SU-DHL-6 (cell line): ENCODE data around the gene PHKG1.
"Not testable (repeated sequence)": the region's sequence is repeated elsewhere in the genome, so short reads cannot be mapped to it uniquely, and the experiment has no call there.

Experiments used
- H2AFZ ChIP-seq: fragments of 200-600 bp; sonication (generic); 2 replicates; pipeline ENCODE4 v1.6.1; 2014; ENCODE audit warnings: low read depth, mild to moderate bottlenecking, moderate library complexity, mixed read lengths, antibody characterized with exemption, low read length; ENCODE audit not compliant: severe bottlenecking
- H3F3A ChIP-seq: fragments of 200-600 bp; shearing (Covaris generic); 2 replicates; pipeline ENCODE4 v1.6.0; 2016; ENCODE audit warnings: antibody characterized with exemption, mild to moderate bottlenecking; ENCODE audit not compliant: insufficient read depth
- H3K27ac ChIP-seq: fragments of 200-600 bp; sonication (generic); 2 replicates; pipeline ENCODE4 v1.5.1; 2016; ENCODE audit warnings: low read depth, mild to moderate bottlenecking, low read length, moderate library complexity, mixed read lengths
- H3K27me3 ChIP-seq: fragments of 200-600 bp; sonication (generic), shearing (Covaris generic); 2 replicates; pipeline ENCODE4 v1.6.0; 2014; ENCODE audit warnings: mild to moderate bottlenecking, low read length
- H3K36me3 ChIP-seq: fragments of 200-600 bp; sonication (generic); 2 replicates; pipeline ENCODE4 v1.6.1; 2014; ENCODE audit warnings: mild to moderate bottlenecking, low read length, mixed read lengths
- H3K4me2 ChIP-seq: fragments of 300-600, 200-600 bp; shearing (Covaris generic), sonication (generic); 2 replicates; pipeline ENCODE4 v1.6.0; 2014; ENCODE audit warnings: low read length, low read depth, mild to moderate bottlenecking; ENCODE audit not compliant: poor library complexity, severe bottlenecking
- H3K4me3 ChIP-seq: fragments of 200-600 bp; sonication (generic); 2 replicates; pipeline ENCODE4 v1.5.1; 2014; ENCODE audit warnings: antibody characterized with exemption, low read length, mild to moderate bottlenecking, mixed read lengths; ENCODE audit not compliant: insufficient read depth, poor library complexity, severe bottlenecking
- H3K79me2 ChIP-seq: fragments of 200-600 bp; sonication (generic); 2 replicates; pipeline ENCODE4 v1.6.1; 2014; ENCODE audit warnings: mild to moderate bottlenecking, low read length, moderate library complexity; ENCODE audit not compliant: insufficient read depth
- H3K9ac ChIP-seq: fragments of 200-600 bp; sonication (generic); 2 replicates; pipeline ENCODE4 v1.7.0; 2014; ENCODE audit warnings: mild to moderate bottlenecking, low read length
- H3K9me2 ChIP-seq: fragments of 200-600 bp; sonication (generic); replicated peaks from 2 replicates; pipeline ENCODE4 v1.6.1; 2014; ENCODE audit warnings: low read length; ENCODE audit not compliant: insufficient read depth
- H3K9me3 ChIP-seq: fragments of 200-600 bp; sonication (generic); 2 replicates; pipeline ENCODE4 v1.6.1; 2014; ENCODE audit warnings: low read length, mixed read lengths; ENCODE audit not compliant: insufficient read depth
- H4K20me1 ChIP-seq: fragments of 200-600 bp; sonication (generic); 2 replicates; pipeline ENCODE4 v1.6.1; 2014; ENCODE audit warnings: low read depth, mild to moderate bottlenecking, antibody characterized with exemption, low read length, moderate library complexity, mixed read lengths
- CTCF ChIP-seq: fragments of 200-600 bp; sonication (generic); IDR thresholded peaks from one replicate; pipeline ENCODE4 v1.5.1; 2017; ENCODE audit warnings: antibody characterized with exemption, mild to moderate bottlenecking, low read length, moderate library complexity; ENCODE audit not compliant: insufficient read depth, poor library complexity, severe bottlenecking
- EZH2phosphoT487 ChIP-seq: fragments of 200-600 bp; sonication (generic), shearing (Covaris generic); conservative IDR thresholded peaks from 2 replicates; pipeline ENCODE4 v1.6.1; 2018; ENCODE audit warnings: mild to moderate bottlenecking, antibody characterized with exemption, low read length, moderate library complexity, mixed read lengths

PHKG1 gene

DNA sequence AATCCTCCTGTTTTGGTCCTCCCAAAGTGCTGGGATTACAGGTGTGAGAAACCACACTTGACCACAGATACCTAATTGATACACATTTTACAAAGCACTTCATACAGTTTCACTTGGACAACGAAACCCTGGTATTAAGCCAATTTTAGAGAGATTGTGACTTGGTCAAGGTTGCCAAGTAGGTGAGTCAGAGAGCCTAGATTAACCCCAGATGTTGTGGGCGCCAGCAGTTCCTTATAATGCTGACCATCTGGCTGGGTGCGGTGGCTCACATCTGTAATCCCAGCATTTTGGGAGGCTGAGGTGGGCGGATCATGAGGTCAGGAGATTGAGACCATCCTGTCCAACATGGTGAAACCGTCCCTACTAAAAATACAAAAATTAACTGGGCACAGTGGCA, 4.9 kb upstream of the PHKG1 start:
- H3K27ac ChIP-seq = no peak overlapping the region

GRCh38 chr7:56092388-56092787, 364 bp downstream of the PHKG1 start:
- not testable (repeated sequence) for H3F3A ChIP-seq, H3K4me2 ChIP-seq, H3K27me3 ChIP-seq, H3K27ac ChIP-seq, H3K9me2 ChIP-seq, H4K20me1 ChIP-seq, H3K9me3 ChIP-seq, H3K36me3 ChIP-seq, H3K9ac ChIP-seq, H2AFZ ChIP-seq, H3K4me3 ChIP-seq, H3K79me2 ChIP-seq

More for the DNA sequence above, 4.9 kb upstream of the PHKG1 start:
- Histone ChIP-seq H3K79me2 (no peaks in the 10 kb centered on the region), H3K27me3 (no peaks in the 10 kb centered on the region), H4K20me1 (peaks cover 4% of the 10 kb centered on the region; the same call in 1 of the 2 replicates), H2AFZ (no peak overlapping the region), H3K9me2 (no peaks in the 10 kb centered on the region), H3K36me3 (peaks cover 27% of the 10 kb centered on the region), H3K9me3 (no peaks in the 10 kb centered on the region), H3F3A (peaks cover 40% of the 10 kb centered on the region), H3K4me2 (no peak overlapping the region), H3K9ac (no peak overlapping the region), H3K4me3 (no peak overlapping the region)
- TF ChIP-seq CTCF (no peak), EZH2phosphoT487 (no peak)

GRCh38 chr7:56091591-56091990, 1.2 kb downstream of the PHKG1 start:
- Histone ChIP-seq H3K27ac (no peak overlapping the region), H3K9me3 (no peaks in the 10 kb centered on the region), H3K9me2 (no peaks in the 10 kb centered on the region), H2AFZ (no peak overlapping the region), H3K4me2 (no peak overlapping the region), H3K9ac (no peak overlapping the region), H3K4me3 (no peak overlapping the region), H3K36me3 (no peaks in the 10 kb centered on the region), H3K79me2 (no peaks in the 10 kb centered on the region), H3F3A (no peaks in the 10 kb centered on the region), H3K27me3 (no peaks in the 10 kb centered on the region), H4K20me1 (no peaks in the 10 kb centered on the region)
- no peak for TF ChIP-seq EZH2phosphoT487
- no peak for TF ChIP-seq CTCF

- H3K27ac ChIP-seq = no peak overlapping the region
Measured at GRCh38 chr7:56087445-56087844, 5.3 kb downstream of the PHKG1 start.

More at GRCh38 chr7:56087445-56087844, 5.3 kb downstream of the PHKG1 start:
- Histone ChIP-seq H3K4me3 (no peak overlapping the region), H2AFZ (no peak overlapping the region), H3K9ac (no peak overlapping the region), H3K9me2 (no peaks in the 10 kb centered on the region), H3K9me3 (no peaks in the 10 kb centered on the region), H4K20me1 (no peaks in the 10 kb centered on the region), H3F3A (no peaks in the 10 kb centered on the region), H3K4me2 (no peak overlapping the region), H3K36me3 (no peaks in the 10 kb centered on the region), H3K27me3 (no peaks in the 10 kb centered on the region), H3K79me2 (no peaks in the 10 kb centered on the region)
- no peak for TF ChIP-seq CTCF
- TF ChIP-seq EZH2phosphoT487 = no peak
